ENCODE results near the gene CHST6.

DNA sequence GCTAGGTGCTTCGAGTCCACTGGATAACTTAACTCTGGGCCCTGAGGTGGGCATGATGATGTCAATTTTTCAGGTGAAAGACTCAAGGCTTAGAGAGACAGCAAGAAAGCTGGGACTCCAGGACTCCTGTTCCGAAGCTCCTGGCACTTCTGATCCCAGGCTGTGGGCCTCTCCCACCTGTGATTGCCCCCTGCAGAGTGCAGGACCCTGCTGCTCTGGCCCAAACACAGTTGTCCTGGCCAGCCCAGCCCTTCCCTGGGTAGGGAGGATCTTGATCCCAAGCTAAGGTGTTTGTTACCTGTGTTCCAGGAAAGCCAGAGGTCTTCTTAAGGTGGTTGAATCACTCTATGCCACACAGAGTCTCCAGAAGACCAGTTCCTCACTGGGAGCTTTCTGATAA lies 37.5 kb upstream of the CHST6 start:
- TF ChIP-seq, protein P1, sequence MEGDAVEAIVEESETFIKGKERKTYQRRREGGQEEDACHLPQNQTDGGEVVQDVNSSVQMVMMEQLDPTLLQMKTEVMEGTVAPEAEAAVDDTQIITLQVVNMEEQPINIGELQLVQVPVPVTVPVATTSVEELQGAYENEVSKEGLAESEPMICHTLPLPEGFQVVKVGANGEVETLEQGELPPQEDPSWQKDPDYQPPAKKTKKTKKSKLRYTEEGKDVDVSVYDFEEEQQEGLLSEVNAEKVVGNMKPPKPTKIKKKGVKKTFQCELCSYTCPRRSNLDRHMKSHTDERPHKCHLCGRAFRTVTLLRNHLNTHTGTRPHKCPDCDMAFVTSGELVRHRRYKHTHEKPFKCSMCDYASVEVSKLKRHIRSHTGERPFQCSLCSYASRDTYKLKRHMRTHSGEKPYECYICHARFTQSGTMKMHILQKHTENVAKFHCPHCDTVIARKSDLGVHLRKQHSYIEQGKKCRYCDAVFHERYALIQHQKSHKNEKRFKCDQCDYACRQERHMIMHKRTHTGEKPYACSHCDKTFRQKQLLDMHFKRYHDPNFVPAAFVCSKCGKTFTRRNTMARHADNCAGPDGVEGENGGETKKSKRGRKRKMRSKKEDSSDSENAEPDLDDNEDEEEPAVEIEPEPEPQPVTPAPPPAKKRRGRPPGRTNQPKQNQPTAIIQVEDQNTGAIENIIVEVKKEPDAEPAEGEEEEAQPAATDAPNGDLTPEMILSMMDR (conservative IDR thresholded peaks at IDR 0.05 in 1 of 2, IDR thresholded peaks at IDR 0.05 in 1 of 2; ENCODE audit: extremely low read depth in 1 of 2, insufficient read depth in 1 of 2, low read depth in 1 of 2, low read length in 2 of 2), result no peak
- no peak for TF ChIP-seq EZH2 (IDR thresholded peaks at IDR 0.05; ENCODE audit: borderline replicate concordance, low read length)
